ENCODE results near the gene ARTN.

Gene ARTN

GRCh38 chr1:43933386-43934100 is at the start of gene ARTN:
TSS of gene ARTN (plus strand) at chr1:43933801. CDS start at chr1:43935657, 1,856 bp downstream.
- peak; percentile 17 for DNase-seq

- DNase-seq = no peak
Measured at GRCh38 chr1:43885279-43885801, 48.3 kb upstream of the ARTN start.

- no peak for DNase-seq
Measured at GRCh38 chr1:43887748-43888147, 45.9 kb upstream of the ARTN start.

DNA sequence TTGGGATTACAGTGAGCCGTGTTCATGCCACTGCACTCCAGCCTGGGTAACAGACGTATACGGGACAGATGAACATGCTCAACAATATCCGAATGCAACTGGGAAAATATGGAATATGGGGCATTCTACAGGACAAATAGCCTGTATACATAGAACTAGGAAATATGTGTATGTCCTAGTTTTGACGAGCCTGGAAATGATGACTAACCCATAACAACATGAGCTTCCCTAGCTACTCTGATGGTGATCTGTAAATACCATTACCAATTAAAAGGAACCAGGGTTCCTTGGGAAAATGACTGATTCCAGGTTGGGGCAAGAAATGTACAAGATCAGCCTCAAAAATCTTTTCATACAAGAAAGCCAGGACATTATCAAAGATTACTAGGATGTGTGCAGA is 42.8 kb upstream of the ARTN start:
- no peak for DNase-seq

- no peak for DNase-seq
Measured at GRCh38 chr1:43893006-43893405, 40.6 kb upstream of the ARTN start.

- no peak for DNase-seq
Measured at GRCh38 chr1:43898981-43899380, 34.6 kb upstream of the ARTN start.

DNA sequence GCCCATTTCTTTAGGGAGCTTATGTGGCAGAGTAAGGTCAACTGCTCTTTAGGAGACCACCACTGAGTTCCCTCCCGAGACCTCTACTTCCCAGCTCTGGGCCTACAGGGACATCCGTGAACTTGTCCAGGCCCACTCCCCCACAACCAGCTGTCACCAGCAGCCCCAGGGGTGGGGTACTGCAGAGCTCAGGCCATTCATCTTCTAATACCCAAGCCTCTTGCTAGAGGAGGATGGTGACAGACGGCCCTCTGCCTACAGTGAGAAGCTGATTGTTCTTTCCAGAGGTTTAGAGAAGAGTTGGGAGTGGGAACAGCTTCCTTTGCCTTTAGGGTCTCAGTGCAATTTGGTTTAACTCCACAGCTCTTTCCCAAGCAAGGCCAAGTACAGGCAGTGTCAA is 33.2 kb upstream of the ARTN start:
- no peak for DNase-seq

DNA sequence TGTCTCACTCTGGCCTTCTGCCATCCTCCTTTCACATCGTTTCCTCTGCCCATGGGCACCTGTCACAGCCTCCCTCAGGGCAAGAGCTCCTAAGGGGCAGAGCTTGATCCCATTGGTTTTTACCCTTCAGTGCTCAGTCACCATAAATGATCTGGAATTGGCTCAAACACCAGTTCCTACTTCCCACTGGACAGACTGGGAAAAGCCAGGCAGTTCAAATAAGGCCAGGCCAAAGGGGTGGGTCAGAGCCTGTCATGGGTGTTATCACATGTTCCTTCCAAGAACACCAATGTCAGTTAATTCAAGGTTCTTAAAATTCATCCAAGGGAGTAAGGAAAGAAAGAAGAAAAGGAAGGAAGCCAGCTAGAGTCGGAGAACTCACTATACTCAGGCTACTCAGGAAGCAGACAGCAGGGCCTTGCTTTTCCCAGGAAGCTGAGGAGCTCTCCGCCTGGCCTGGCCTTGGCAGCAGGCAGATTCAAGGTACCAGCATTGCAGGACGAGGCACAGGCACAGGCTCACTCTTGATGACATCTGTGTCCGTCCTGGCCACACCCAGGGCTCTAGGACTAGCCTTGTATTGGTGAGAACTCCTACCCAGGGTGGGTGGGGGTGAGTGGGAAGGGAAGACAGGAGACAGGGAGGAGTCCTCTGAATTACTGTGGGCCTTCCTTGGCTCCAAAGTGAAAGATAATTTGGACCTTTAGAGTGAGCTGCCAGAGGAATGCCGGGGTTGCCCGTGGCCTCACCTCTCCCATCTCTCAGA is 32.2 kb upstream of the ARTN start:
- no peak for DNase-seq

DNA sequence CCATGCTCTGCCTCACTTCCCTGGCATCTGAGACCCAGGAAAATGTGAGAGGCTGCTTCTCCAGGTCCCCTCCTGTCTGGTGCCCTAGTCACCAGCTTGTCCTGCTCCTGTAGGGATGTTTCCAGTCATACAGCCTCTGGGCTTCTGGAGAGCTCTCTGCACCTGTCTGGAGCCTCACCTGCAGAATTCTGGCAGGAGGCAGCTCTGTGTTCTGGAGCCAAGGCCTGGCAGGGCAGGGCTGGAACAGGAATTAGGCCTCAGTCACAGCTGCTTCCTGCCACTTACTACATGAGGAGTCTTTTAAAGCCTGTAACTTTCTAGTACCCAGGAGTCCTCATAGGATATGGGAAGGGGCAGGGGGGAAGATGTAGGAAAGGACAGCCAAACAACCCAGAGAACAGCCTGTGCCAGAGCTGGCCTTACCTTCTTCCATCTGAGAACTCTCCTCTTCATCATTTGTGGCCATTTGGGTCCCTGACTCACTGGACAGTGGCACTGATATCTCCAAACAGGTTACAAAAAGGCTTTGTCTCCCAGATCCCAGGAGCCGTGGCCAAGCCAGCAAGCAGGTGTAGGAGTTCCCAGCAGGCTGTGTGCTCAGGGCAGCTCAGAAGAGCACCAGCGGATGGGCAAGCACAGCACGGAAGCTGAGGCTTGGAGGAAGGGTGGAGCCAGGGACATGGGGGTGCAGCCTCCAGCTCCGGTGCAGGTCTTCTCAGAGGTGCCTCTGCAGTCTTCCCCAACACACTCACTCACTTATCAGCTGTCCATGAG is 31.4 kb upstream of the ARTN start:
- DNase-seq = no peak

DNA sequence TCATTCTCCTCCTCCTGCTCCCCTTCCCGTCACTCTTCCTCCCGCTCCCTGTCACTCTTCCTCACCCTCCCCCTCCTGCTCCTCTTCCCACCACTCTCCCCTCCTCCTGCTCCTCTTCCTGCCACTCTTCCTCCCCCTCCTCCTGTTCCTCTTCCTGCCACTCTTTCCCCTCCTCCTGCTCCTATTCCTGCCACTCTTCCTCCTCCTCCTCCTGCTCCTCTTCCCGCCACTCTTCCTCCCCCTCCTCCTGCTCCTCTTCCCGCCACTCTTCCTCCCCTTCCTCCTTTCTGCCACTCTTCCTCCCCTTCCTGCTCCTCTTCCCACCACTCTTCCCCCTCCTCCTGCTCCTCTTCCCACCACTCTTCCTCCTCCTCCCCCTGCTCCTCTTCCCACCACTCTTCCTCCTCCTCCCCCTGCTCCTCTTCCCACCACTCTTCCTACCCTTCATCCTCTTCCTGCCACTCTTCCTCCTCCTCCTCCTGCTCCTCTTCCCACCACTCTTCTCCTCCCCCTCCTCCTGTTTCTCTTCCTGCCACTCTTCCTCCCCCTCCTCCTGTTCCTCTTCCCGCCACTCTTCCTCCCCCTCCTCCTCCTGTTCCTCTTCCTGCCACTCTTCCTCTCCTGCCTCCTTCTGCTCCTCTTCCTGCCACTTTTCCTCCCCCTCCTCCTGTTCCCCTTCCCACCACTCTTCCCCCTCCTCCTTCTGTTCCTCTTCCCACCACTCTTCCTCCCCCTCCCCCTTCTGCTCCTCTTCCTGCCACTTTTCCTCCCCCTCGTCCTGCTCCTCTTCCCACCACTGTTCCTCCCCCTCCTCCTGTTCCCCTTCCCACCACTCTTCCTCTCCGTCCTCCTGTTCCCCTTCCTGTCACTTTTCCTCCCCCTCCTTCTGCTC is 28.7 kb upstream of the ARTN start:
- no peak for DNase-seq

DNA sequence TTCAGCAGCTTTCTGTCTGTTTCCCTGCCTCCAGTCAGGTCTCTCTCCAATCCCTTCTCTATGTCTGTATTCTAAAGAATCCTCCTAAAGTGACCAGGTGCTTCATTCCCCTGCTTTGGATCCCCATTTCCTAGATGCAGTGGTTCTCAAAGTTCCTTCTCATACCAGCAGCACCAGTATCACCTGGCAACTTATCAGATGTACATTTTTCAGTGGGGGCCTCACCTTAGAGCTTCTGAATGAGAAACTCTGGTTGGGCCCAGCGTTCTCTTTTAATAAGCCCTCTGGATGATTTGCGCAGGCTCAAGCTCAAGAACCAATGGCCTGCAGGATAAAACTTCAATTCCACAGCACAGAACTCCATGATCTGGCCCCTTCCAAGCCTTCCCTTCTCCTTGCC is 25.4 kb upstream of the ARTN start:
- no peak for DNase-seq

- no peak for DNase-seq
Measured at GRCh38 chr1:43908858-43909257, 24.7 kb upstream of the ARTN start.

GRCh38 chr1:43910343-43910742 is 23.3 kb upstream of the ARTN start:
- no peak for DNase-seq

DNA sequence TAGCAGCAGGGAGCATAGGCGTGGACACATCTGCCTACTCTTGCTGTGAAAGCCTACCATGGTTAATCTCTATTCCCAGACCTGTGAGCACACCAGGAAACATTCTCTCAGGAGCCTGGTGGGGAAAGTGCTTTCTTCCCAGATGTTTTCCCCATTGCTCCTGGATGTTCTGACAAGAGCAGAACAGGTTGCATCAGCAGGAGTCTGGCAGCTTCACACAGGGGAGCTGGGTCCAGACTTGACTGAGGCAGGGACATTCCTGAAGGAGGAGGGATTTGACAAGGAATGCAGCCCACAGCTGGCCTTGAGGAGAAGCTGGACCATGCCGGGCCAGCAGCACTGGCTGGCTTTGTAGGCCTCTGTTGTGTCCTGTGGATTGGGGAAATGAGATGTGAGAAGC is 21.0 kb upstream of the ARTN start:
- no peak for DNase-seq

GRCh38 chr1:43913051-43913501 is 20.5 kb upstream of the ARTN start:
- DNase-seq = no peak

GRCh38 chr1:43913666-43914360 is 19.8 kb upstream of the ARTN start:
- DNase-seq = no peak

GRCh38 chr1:43914576-43915525 is 18.8 kb upstream of the ARTN start:
- no peak for DNase-seq

DNA sequence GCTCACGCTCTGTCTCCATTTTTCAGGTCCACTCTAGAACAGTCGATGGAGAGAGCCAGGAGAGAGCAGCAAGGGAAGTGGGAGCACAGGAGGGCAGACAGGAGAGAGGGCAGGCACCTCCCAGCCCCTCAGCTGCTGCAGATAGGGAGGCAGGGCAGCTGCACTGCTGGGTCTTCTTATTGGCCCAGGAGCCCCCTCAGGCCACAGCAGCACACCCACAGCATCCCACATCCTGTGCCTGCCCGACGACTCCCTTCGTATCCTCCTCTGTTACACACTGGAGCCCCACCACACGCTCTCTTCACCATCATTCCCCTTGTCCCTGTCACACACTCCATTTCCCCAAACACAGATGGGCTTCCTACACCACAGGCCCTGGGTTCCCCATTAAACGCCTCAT is 13.7 kb upstream of the ARTN start:
- no peak for DNase-seq

DNA sequence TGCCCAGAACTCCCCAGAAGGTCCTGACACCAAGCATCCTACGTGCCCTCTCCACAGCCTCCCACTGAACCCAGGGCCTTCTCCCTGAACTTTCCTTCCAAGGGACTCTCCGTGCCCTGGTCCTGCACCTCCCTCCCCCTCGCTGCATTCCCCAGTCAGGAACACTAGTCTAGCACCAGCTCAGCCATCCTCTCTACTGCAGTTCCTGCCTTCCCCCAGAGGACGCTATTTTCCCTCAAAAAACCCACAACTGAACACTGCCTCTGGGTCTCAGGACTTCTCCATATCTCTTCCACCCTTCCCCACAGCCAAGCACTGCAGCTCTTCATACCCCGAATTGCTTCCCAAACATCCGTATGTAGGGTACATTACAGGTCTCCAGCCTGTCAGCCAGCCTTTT is 12.6 kb upstream of the ARTN start:
- DNase-seq = no peak

DNA sequence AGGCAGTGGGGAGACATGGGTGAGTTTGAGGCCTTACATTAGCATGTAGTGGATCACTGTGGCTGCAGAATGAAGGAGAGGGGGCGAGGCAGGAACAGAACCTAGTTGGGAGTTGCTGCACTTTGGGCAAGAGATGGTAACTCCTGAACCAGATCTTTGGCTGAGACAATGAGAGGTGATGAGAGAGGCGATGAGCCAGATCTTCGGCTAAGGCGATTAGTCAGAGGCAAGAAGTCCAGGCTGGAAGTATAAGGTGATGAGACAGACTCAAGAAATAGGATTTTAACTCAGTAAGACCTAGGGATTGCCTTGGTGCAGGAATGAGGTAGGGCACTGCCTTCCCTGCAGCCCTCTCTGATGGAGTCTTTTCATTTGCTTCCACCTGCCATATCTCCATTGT is 9.1 kb upstream of the ARTN start:
- no peak for DNase-seq

- DNase-seq = no peak
Measured at GRCh38 chr1:43925846-43926245, 7.8 kb upstream of the ARTN start.

Measured in NCI-H1048 (cell line).